GM18873 (cell line): ENCODE results near the gene BCO2.

Experiments
- ATAC-seq: cut with Tn5 transposase; IDR thresholded peaks from one replicate; pipeline ENCODE4 v1.9.1; 2021; ENCODE audit warnings: mild to moderate bottlenecking, moderate library complexity, moderate number of reproducible peaks; ENCODE audit not compliant: unreplicated experiment, low FRiP score

Gene BCO2

GRCh38 chr11:112237451-112237850 is 62.1 kb downstream of the BCO2 start:
- ATAC-seq = no peak

- no peak for ATAC-seq
Observed at GRCh38 chr11:112238041-112238440, 62.7 kb downstream of the BCO2 start.

GRCh38 chr11:112241486-112241885 is 66.2 kb downstream of the BCO2 start:
- no peak for ATAC-seq

- no peak for ATAC-seq
Observed at GRCh38 chr11:112247201-112247600, 71.9 kb downstream of the BCO2 start.

- no peak for ATAC-seq
Observed at GRCh38 chr11:112248201-112248600, 72.9 kb downstream of the BCO2 start.

- ATAC-seq = no peak
Observed at GRCh38 chr11:112249871-112250610, 74.7 kb downstream of the BCO2 start.

GRCh38 chr11:112253605-112254242 is 78.4 kb downstream of the BCO2 start:
- ATAC-seq = no peak

- no peak for ATAC-seq
Observed at GRCh38 chr11:112255067-112255720, 79.9 kb downstream of the BCO2 start.

- no peak for ATAC-seq
Observed at GRCh38 chr11:112260490-112260889, 85.2 kb downstream of the BCO2 start, which contains the start of gene PLET1. Gene PLET1 (minus strand): TSS chr11:112260860. CDS start chr11:112260589, 271 bp downstream.

- no peak for ATAC-seq
Observed at GRCh38 chr11:112265659-112266409, 90.5 kb downstream of the BCO2 start.

GRCh38 chr11:112266410-112266778 is 91.1 kb downstream of the BCO2 start:
- ATAC-seq = no peak

GRCh38 chr11:112267188-112267591 is 91.9 kb downstream of the BCO2 start:
- ATAC-seq = no peak

GRCh38 chr11:112268406-112268805 is 93.1 kb downstream of the BCO2 start:
- no peak for ATAC-seq
